Astrocyte (in vitro differentiated cells and primary cell): Measurements from ENCODE around the gene ACKR1.

Experiments
- EZH2 ChIP-seq: IDR thresholded peaks from 2 replicates; pipeline ENCODE4 v1.6.1; 2012; ENCODE audit warnings: mild to moderate bottlenecking, low read length, inconsistent platforms; ENCODE audit not compliant: insufficient read depth
- TF ChIP-seq, protein P1 (sequence below): IDR thresholded peaks from 2 replicates; pipeline ENCODE4 v1.5.1; 2011; ENCODE audit warnings: low read depth, mild to moderate bottlenecking, inconsistent platforms, low read length, moderate library complexity; ENCODE audit not compliant: insufficient read depth

DNA sequence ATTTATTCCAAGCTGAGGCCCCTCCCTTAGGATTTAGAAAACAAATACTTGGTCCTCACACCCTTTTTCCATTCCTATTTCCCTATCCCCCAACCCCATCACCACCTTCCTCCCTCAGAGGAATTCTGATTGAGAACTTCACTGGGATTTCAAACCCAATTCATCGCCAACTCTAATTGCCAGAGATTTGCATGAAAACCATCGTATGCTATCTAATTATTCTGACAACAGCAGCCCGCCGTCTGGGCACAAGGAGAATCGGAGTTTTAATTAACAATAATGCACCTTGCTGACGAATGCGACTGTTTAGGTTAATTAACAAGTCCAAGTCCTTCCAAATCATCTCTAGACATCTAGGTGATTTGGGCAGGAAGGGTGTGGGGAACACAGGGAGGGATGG, 4.4 kb downstream of the ACKR1 start:
- TF ChIP-seq, protein P1, sequence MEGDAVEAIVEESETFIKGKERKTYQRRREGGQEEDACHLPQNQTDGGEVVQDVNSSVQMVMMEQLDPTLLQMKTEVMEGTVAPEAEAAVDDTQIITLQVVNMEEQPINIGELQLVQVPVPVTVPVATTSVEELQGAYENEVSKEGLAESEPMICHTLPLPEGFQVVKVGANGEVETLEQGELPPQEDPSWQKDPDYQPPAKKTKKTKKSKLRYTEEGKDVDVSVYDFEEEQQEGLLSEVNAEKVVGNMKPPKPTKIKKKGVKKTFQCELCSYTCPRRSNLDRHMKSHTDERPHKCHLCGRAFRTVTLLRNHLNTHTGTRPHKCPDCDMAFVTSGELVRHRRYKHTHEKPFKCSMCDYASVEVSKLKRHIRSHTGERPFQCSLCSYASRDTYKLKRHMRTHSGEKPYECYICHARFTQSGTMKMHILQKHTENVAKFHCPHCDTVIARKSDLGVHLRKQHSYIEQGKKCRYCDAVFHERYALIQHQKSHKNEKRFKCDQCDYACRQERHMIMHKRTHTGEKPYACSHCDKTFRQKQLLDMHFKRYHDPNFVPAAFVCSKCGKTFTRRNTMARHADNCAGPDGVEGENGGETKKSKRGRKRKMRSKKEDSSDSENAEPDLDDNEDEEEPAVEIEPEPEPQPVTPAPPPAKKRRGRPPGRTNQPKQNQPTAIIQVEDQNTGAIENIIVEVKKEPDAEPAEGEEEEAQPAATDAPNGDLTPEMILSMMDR: no peak
- no peak for TF ChIP-seq EZH2
